Measurements from ENCODE around the gene WWOX.

WWOX gene

DNA sequence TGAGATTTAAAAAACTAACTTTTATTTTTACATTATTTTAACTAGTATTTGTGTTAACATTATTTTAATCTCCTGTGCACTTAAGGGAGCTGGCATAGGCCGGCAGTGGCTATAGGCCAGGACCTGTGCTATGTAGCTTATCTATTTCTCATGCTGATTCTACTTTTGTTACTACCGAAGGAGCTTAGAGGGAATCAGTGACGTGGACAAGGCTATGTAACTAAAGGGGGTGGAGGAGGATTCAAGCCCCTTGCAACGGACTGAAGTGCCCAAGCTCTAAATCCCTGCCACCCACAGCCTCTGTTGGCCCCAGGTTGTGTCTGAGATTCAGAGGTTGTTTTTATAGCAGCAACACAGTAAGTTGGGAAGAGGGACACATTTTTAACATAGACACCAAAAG lies 356.4 kb downstream of the WWOX start:
- no peak overlapping the region for H3K9ac ChIP-seq
- no peaks in the 10 kb centered on the region for H3K79me2 ChIP-seq (ENCODE audit: insufficient read depth, low read depth)
- no peak overlapping the region for H3K27ac ChIP-seq
- no peaks in the 10 kb centered on the region for H3K36me3 ChIP-seq (ENCODE audit: insufficient read depth)
- no peaks in the 10 kb centered on the region for H4K20me1 ChIP-seq (ENCODE audit: insufficient read depth)
- H3K4me2 ChIP-seq: no peak overlapping the region
- peaks cover 5% of the 10 kb centered on the region for H3K4me1 ChIP-seq (ENCODE audit: low read depth, poor library complexity, severe bottlenecking)
- H3K27me3 ChIP-seq (ENCODE audit: insufficient read depth, low read depth): no peaks in the 10 kb centered on the region
- H3K4me3 ChIP-seq (IDR thresholded peaks at IDR 0.05; ENCODE audit: insufficient read depth, low read depth, low read length): no peak overlapping the region
- no peak for TF ChIP-seq CTCF (conservative IDR thresholded peaks at IDR 0.05; ENCODE audit: low read depth, low read length)
- no peak overlapping the region for H2AFZ ChIP-seq (ENCODE audit: low read depth)

DNA sequence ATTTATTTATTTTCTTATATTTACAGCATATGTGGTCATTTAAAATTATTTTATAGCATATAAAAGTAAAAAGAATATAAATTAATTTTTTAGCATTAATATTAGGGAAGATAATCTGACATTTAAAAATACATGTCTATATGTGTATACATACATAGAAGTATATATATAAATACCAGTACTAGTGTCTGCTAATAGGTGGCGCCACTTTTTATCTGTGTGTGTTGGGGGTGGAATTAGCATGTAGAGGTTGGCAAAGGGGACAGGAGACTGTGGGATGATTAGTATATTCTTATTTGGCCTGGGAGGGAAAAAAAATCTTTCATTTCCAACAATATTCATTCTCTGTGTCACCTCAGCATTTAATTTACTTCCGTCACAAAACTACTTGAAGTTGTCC lies 359.1 kb downstream of the WWOX start:
- no peaks in the 10 kb centered on the region for H4K20me1 ChIP-seq (ENCODE audit: insufficient read depth)
- H3K27me3 ChIP-seq (ENCODE audit: insufficient read depth, low read depth): no peaks in the 10 kb centered on the region
- H3K4me3 ChIP-seq (IDR thresholded peaks at IDR 0.05; ENCODE audit: insufficient read depth, low read depth, low read length): no peak overlapping the region
- no peak overlapping the region for H3K9ac ChIP-seq
- H3K79me2 ChIP-seq (ENCODE audit: insufficient read depth, low read depth): no peaks in the 10 kb centered on the region
- H3K4me1 ChIP-seq (ENCODE audit: low read depth, poor library complexity, severe bottlenecking): peaks cover 5% of the 10 kb centered on the region
- no peaks in the 10 kb centered on the region for H3K36me3 ChIP-seq (ENCODE audit: insufficient read depth)
- no peak overlapping the region for H2AFZ ChIP-seq (ENCODE audit: low read depth)
- no peak overlapping the region for H3K27ac ChIP-seq
- TF ChIP-seq CTCF (conservative IDR thresholded peaks at IDR 0.05; ENCODE audit: low read depth, low read length): no peak
- H3K4me2 ChIP-seq: no peak overlapping the region

GRCh38 chr16:78460428-78460827 lies 361.0 kb downstream of the WWOX start:
- TF ChIP-seq CTCF (conservative IDR thresholded peaks at IDR 0.05; ENCODE audit: low read depth, low read length): no peak
- no peaks in the 10 kb centered on the region for H3K4me1 ChIP-seq (ENCODE audit: low read depth, poor library complexity, severe bottlenecking)
- H3K36me3 ChIP-seq (ENCODE audit: insufficient read depth): no peaks in the 10 kb centered on the region
- H3K79me2 ChIP-seq (ENCODE audit: insufficient read depth, low read depth): no peaks in the 10 kb centered on the region
- H3K4me2 ChIP-seq: no peak overlapping the region
- H3K27ac ChIP-seq: no peak overlapping the region
- no peaks in the 10 kb centered on the region for H4K20me1 ChIP-seq (ENCODE audit: insufficient read depth)
- H3K4me3 ChIP-seq (IDR thresholded peaks at IDR 0.05; ENCODE audit: insufficient read depth, low read depth, low read length): no peak overlapping the region
- no peak overlapping the region for H3K9ac ChIP-seq
- no peak overlapping the region for H2AFZ ChIP-seq (ENCODE audit: low read depth)
- H3K27me3 ChIP-seq (ENCODE audit: insufficient read depth, low read depth): no peaks in the 10 kb centered on the region

DNA sequence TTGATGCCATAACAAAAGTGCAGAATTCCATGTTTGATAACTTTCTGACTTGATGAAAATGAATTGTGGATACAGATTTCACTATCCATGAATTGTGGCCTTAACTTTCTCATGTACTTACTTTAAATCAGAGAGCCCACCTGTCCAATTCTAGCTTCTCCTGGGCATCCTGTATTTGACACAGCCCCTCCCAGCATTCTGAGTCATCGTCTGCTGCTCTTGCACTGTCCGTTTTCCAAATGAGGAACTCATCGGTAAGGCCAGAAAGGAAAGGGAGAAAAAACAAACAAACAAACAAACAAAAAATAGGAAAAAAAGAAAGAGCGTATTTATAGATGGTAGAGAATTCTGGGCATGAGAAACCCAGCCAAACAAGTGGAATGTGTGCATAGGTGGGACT lies 361.6 kb downstream of the WWOX start:
- Histone ChIP-seq H3K4me3 (IDR thresholded peaks at IDR 0.05; ENCODE audit: insufficient read depth, low read depth, low read length) (no peak overlapping the region), H3K9ac (no peak overlapping the region), H4K20me1 (ENCODE audit: insufficient read depth) (no peaks in the 10 kb centered on the region), H3K27ac (no peak overlapping the region), H3K4me1 (ENCODE audit: low read depth, poor library complexity, severe bottlenecking) (no peaks in the 10 kb centered on the region), H2AFZ (ENCODE audit: low read depth) (no peak overlapping the region), H3K79me2 (ENCODE audit: insufficient read depth, low read depth) (no peaks in the 10 kb centered on the region), H3K4me2 (no peak overlapping the region), H3K27me3 (ENCODE audit: insufficient read depth, low read depth) (no peaks in the 10 kb centered on the region), H3K36me3 (ENCODE audit: insufficient read depth) (no peaks in the 10 kb centered on the region)
- TF ChIP-seq CTCF (conservative IDR thresholded peaks at IDR 0.05; ENCODE audit: low read depth, low read length): no peak

Data from KMS-11 (cell line).